Transverse colon (tissue), 4 donors: ENCODE measurements around the gene PLEKHJ1. TPM values are rescaled to one million over a fixed set of nuclear protein-coding genes. Genes with fewer than 3 reads are reported as not detected.

Experiments used
- DNase-seq: peaks from one replicate; pipeline ENCODE4 v3.0.0-alpha.2; 2019
- H3K27ac ChIP-seq, 4 donors: fragments of 200-600 bp; sonication (generic); 2 replicates each; pipeline ENCODE4 v1.5.1; 2016 to 2018; ENCODE audit warnings: inconsistent platforms in 4 of 4
- H3K27me3 ChIP-seq: fragments of 200-600 bp; sonication (generic); 2 replicates; pipeline ENCODE4 v1.5.1; 2017; ENCODE audit warnings: inconsistent platforms
- H3K36me3 ChIP-seq, 4 donors: fragments of 200-600 bp; sonication (generic); 2 replicates each; pipeline ENCODE4 v1.5.1; 2017 to 2019; ENCODE audit warnings: inconsistent platforms in 4 of 4
- H3K4me1 ChIP-seq, 4 donors: fragments of 200-600 bp; sonication (generic); 2 replicates each; pipeline ENCODE4 v1.5.1; 2017 to 2020; ENCODE audit warnings: inconsistent platforms in 4 of 4
- H3K4me3 ChIP-seq, 4 donors: fragments of 200-600 bp; sonication (generic); 1 replicate in 1 of 4; 2 replicates in 3 of 4; pipeline versions ENCODE4 v1.5.1 to v1.6.1; 2017 to 2019; ENCODE audit warnings: inconsistent platforms in 4 of 4
- H3K9me3 ChIP-seq, 2 donors: fragments of 200-600 bp; sonication (generic); 2 replicates each; pipeline ENCODE4 v1.5.1; 2017 to 2019; ENCODE audit warnings: inconsistent platforms in 2 of 2
- CTCF ChIP-seq, 5 experiments: fragments of 200-600 bp in 3 of 5; fragments of 450-650 bp in 2 of 5; sonication (generic) in 3 of 5; IDR thresholded peaks; 1 replicate in 2 of 5; 2 replicates in 3 of 5; pipeline ENCODE4 v1.5.1; 2016 to 2017; ENCODE audit warnings: antibody characterized with exemption in 5 of 5, inconsistent platforms in 3 of 5, mild to moderate bottlenecking in 2 of 5, moderate library complexity in 1 of 5
- EP300 ChIP-seq: sonication (generic); formaldehyde crosslinking; IDR thresholded peaks from one replicate; pipeline ENCODE4 v1.6.1; 2017; ENCODE audit warnings: antibody characterized with exemption, low read depth
- POLR2A ChIP-seq: fragments of 450-650 bp; IDR thresholded peaks from one replicate; pipeline ENCODE4 v1.6.1; 2016; ENCODE audit warnings: antibody characterized with exemption, mild to moderate bottlenecking, moderate library complexity
- POLR2AphosphoS5 ChIP-seq, 3 donors: sonication (generic); formaldehyde crosslinking; IDR thresholded peaks; one replicate each; pipeline ENCODE4 v1.6.1; 2016; ENCODE audit warnings: antibody characterized with exemption in 3 of 3
- WGBS, 2 donors: methylation state at CpG; one replicate each; pipeline ENCODE4 v1.1.5; 2018; ENCODE audit warnings: low coverage in 1 of 2; 5-methylcytosine and 5-hydroxymethylcytosine counted together
- in situ Hi-C, 4 donors: fragments of 200-750 bp; cut with MboI; loops; one replicate each; pipeline versions ENCODE4 v1.15.0 to v1.15.1; 2017; ENCODE audit warnings: low sequenced_read_pairs in 3 of 4, low pct_ligation_motif_present in 1 of 4, low pct_unique_long_range_greater_than_20kb in 1 of 4
- intact Hi-C: fragments of 100-400 bp; cut with DNase I; formaldehyde crosslinking; loops from one replicate; pipeline ENCODE4 v1.15.1; 2023; ENCODE audit warnings: low total_unique reads
- total RNA-seq, 4 donors: library from RNA; depleted of rRNA; stranded (reverse); fragments of >200 nt; gene quantifications; one replicate each; pipeline ENCODE4 v1.1.0, GENCODE V29; 2016

The PLEKHJ1 gene
- total RNA-seq, 4 donors from 2014 or later = 184 to 332 (median 254) TPM

- peak overlapping the region in 3 of 4 donors; percentile 9 to 34 (median 11) for H3K27ac ChIP-seq
- H3K4me3 ChIP-seq = no peak overlapping the region
- H3K4me1 ChIP-seq = peaks cover 4 to 29% (median 14%) of the 10 kb centered on the region in 4 donors
- H3K27me3 ChIP-seq = no peaks in the 10 kb centered on the region
- peaks cover 0 to 31% (median 14%) of the 10 kb centered on the region in 4 donors for H3K36me3 ChIP-seq
- DNase-seq = peak; percentile 63
- in situ Hi-C loops (no loop called here), intact Hi-C loops (no loop called here)
- no peak for TF ChIP-seq EP300
- TF ChIP-seq POLR2AphosphoS5 (IDR thresholded peaks at IDR 0.05) = no peak
- peak in 3 of 5 experiments; percentile 10 to 14 (median 11) for TF ChIP-seq CTCF (IDR thresholded peaks at IDR 0.05)
- WGBS, 2 donors = 74% methylated on average over 36 of the region's 36 CpGs; no CpG with 5 or more reads in 1 of the 2 donors
- no peaks in the 10 kb centered on the region for H3K9me3 ChIP-seq
Measured at GRCh38 chr19:2207991-2208860, 27.9 kb downstream of the PLEKHJ1 start.

GRCh38 chr19:2207008-2207407, 29.1 kb downstream of the PLEKHJ1 start:
- Histone ChIP-seq H3K27ac (no peak overlapping the region), H3K27me3 (no peaks in the 10 kb centered on the region), H3K4me3 (no peak overlapping the region), H3K36me3 (peaks cover 0 to 30% (median 13%) of the 10 kb centered on the region in 4 donors), H3K9me3 (no peaks in the 10 kb centered on the region), H3K4me1 (peaks cover 4 to 17% (median 6%) of the 10 kb centered on the region in 4 donors)
- intact Hi-C loops (no loop called here), in situ Hi-C loops (no loop called here)
- 93% methylated on average over 15 of the region's 15 CpGs; no CpG with 5 or more reads in 1 of the 2 donors for WGBS, 2 donors
- DNase-seq = no peak
- TF ChIP-seq POLR2AphosphoS5 (IDR thresholded peaks at IDR 0.05) (no peak), CTCF (IDR thresholded peaks at IDR 0.05) (no peak), POLR2A (no peak)

- H3K36me3 ChIP-seq = peaks cover 0 to 4% (median under 1%) of the 10 kb centered on the region in 4 donors
Measured at GRCh38 chr19:2202366-2202765, 33.8 kb downstream of the PLEKHJ1 start.

More at GRCh38 chr19:2202366-2202765, 33.8 kb downstream of the PLEKHJ1 start:
- no peak overlapping the region for H3K4me3 ChIP-seq
- H3K9me3 ChIP-seq = no peaks in the 10 kb centered on the region
- in situ Hi-C loops = no loop called here
- no peak overlapping the region for H3K27ac ChIP-seq
- no peak for DNase-seq
- WGBS, 2 donors = 93% methylated on average over 13 of the region's 15 CpGs; no CpG with 5 or more reads in 1 of the 2 donors
- intact Hi-C loops = no loop called here
- no peak for TF ChIP-seq CTCF (IDR thresholded peaks at IDR 0.05)
- TF ChIP-seq EP300 = no peak
- TF ChIP-seq POLR2A = no peak
- TF ChIP-seq POLR2AphosphoS5 (IDR thresholded peaks at IDR 0.05) = no peak
- H3K27me3 ChIP-seq = no peaks in the 10 kb centered on the region
- H3K4me1 ChIP-seq = no peaks in the 10 kb centered on the region
